SK-N-SH (cell line): Measurements from ENCODE around the gene FYB2. TPM values are rescaled to one million over a fixed set of nuclear protein-coding genes. Genes with fewer than 3 reads are reported as not detected.

Experiments used
- CTCF ChIA-PET: fragments of 300-600, 350-600 bp; formaldehyde crosslinking; extraction: SDS; loops from one replicate; lab custom pipeline; 2021; lab: Yijun Ruan, JAX
- POLR2A ChIA-PET: fragments of 350-600 bp; sonication (Branson Sonifier 250); formaldehyde crosslinking; extraction: SDS; loops from one replicate; lab custom pipeline; 2020; ENCODE audit warnings: antibody characterized with exemption, inconsistent platforms; lab: Yijun Ruan, JAX
- DNase-seq: peaks from one replicate; pipeline ENCODE4 v3.0.0; 2012
- H2AFZ ChIP-seq: fragments of 200-600 bp; sonication (generic); 2 replicates; pipeline ENCODE4 v1.8.1; 2016; ENCODE audit warnings: antibody characterized with exemption, mild to moderate bottlenecking, low read depth
- H3F3A ChIP-seq: fragments of 200-600 bp; sonication (generic); replicated peaks from 2 replicates; pipeline ENCODE3; 2016; ENCODE audit warnings: antibody characterized with exemption, mild to moderate bottlenecking; ENCODE audit not compliant: insufficient read depth
- H3K27ac ChIP-seq, 2 experiments: fragments of 200-500 bp in 1 of 2; fragments of 200-600 bp in 1 of 2; sonication (Bioruptor generic) in 1 of 2; sonication (generic), shearing (Covaris generic) in 1 of 2; 2 replicates each; pipeline versions ENCODE4 v1.5.1 to v1.6.1; 2014 to 2016; ENCODE audit warnings: low read depth in 2 of 2, inconsistent platforms in 1 of 2, low read length in 1 of 2, mild to moderate bottlenecking in 1 of 2, mixed read lengths in 1 of 2
- H3K27me3 ChIP-seq: fragments of 200-600 bp; sonication (generic), shearing (Covaris generic); 2 replicates; pipeline ENCODE4 v1.6.1; 2016; ENCODE audit warnings: mixed run types; ENCODE audit not compliant: insufficient read depth
- H3K36me3 ChIP-seq, 2 experiments: fragments of 200-500 bp in 1 of 2; fragments of 200-600 bp in 1 of 2; sonication (Bioruptor generic) in 1 of 2; sonication (generic) in 1 of 2; replicated peaks in 1 of 2; 2 replicates each; pipeline versions ENCODE3 to v1.5.1; 2014 to 2016; ENCODE audit warnings: low read length in 1 of 2, mild to moderate bottlenecking in 1 of 2; ENCODE audit not compliant: insufficient read depth in 2 of 2, control insufficient read depth in 1 of 2
- H3K4me1 ChIP-seq, 2 experiments: fragments of 200-500 bp in 1 of 2; fragments of 200-600 bp in 1 of 2; sonication (Bioruptor generic) in 1 of 2; sonication (generic), shearing (Covaris generic) in 1 of 2; 2 replicates each; pipeline versions ENCODE4 v1.5.1 to v1.6.1; 2014 to 2016; ENCODE audit warnings: low read depth in 1 of 2, low read length in 1 of 2, mixed run types in 1 of 2; ENCODE audit not compliant: insufficient read depth in 2 of 2, control insufficient read depth in 1 of 2
- H3K4me2 ChIP-seq: fragments of 200-600 bp; sonication (generic), shearing (Covaris generic); 2 replicates; pipeline ENCODE4 v1.6.1; 2017; ENCODE audit warnings: mixed run types
- H3K4me3 ChIP-seq, 2 experiments: fragments of 200-500 bp in 1 of 2; fragments of 200-600 bp in 1 of 2; sonication (Bioruptor generic) in 1 of 2; sonication (generic), shearing (Covaris generic) in 1 of 2; 2 replicates each; pipeline versions ENCODE4 v1.5.1 to v1.8.1; 2014 to 2016; ENCODE audit warnings: low read depth in 2 of 2, inconsistent platforms in 1 of 2, low read length in 1 of 2, mild to moderate bottlenecking in 1 of 2, mixed read lengths in 1 of 2, moderate library complexity in 1 of 2
- H3K79me2 ChIP-seq: fragments of 200-600 bp; sonication (generic); 2 replicates; pipeline ENCODE4 v1.8.1; 2017; ENCODE audit warnings: mild to moderate bottlenecking; ENCODE audit not compliant: insufficient read depth
- H3K9ac ChIP-seq: fragments of 200-600 bp; sonication (generic); 2 replicates; pipeline ENCODE4 v1.6.1; 2017; ENCODE audit warnings: mixed run types
- H3K9me2 ChIP-seq: fragments of 200-600 bp; sonication (generic); 2 replicates; pipeline ENCODE4 v1.6.1; 2017; ENCODE audit warnings: mixed run types
- H3K9me3 ChIP-seq: fragments of 200-600 bp; sonication (generic); 2 replicates; pipeline ENCODE4 v1.6.1; 2017; ENCODE audit warnings: mixed run types, mild to moderate bottlenecking, moderate library complexity
- H4K20me1 ChIP-seq: fragments of 200-600 bp; sonication (generic); 2 replicates; pipeline ENCODE4 v1.6.1; 2017; ENCODE audit warnings: mild to moderate bottlenecking, mixed run types; ENCODE audit not compliant: insufficient read depth
- CHD2 ChIP-seq: fragments of 150-350 bp; IDR thresholded peaks from 2 replicates; pipeline ENCODE4 v1.6.1; 2018; ENCODE audit warnings: low read length; ENCODE audit not compliant: partially characterized antibody
- CTCF ChIP-seq: fragments of 200-600 bp; sonication (generic); IDR thresholded peaks from 2 replicates; pipeline ENCODE4 v1.6.1; 2017; ENCODE audit warnings: antibody characterized with exemption, mild to moderate bottlenecking, moderate library complexity
- FOXM1 ChIP-seq: IDR thresholded peaks from 2 replicates; pipeline ENCODE4 v1.4.0; 2012; ENCODE audit warnings: low read depth, mild to moderate bottlenecking
- GATA2 ChIP-seq: sonication (generic); formaldehyde crosslinking; IDR thresholded peaks from 2 replicates; pipeline ENCODE4 v1.5.0; 2020; ENCODE audit warnings: mild to moderate bottlenecking, missing genetic modification reagents
- JUND ChIP-seq: IDR thresholded peaks from 2 replicates; pipeline ENCODE4 v1.4.0; 2012
- MXI1 ChIP-seq: IDR thresholded peaks from 2 replicates; pipeline ENCODE4 v1.6.1; 2012; ENCODE audit warnings: mild to moderate bottlenecking, low read depth, low read length, improper control_type of control experiment
- NFIC ChIP-seq: IDR thresholded peaks from 2 replicates; pipeline ENCODE4 v1.4.0; 2012; ENCODE audit warnings: borderline replicate concordance
- RAD21 ChIP-seq: IDR thresholded peaks from 2 replicates; pipeline ENCODE4 v1.6.1; 2012; ENCODE audit warnings: mild to moderate bottlenecking, low read length
- RCOR1 ChIP-seq: fragments of 150-350 bp; IDR thresholded peaks from 2 replicates; pipeline ENCODE4 v1.6.1; 2017; ENCODE audit warnings: antibody characterized with exemption, low read length
- SMC3 ChIP-seq: IDR thresholded peaks from 2 replicates; pipeline ENCODE4 v1.6.1; 2012; ENCODE audit warnings: low read depth, low read length, improper control_type of control experiment
- TAF1 ChIP-seq: IDR thresholded peaks from 2 replicates; pipeline ENCODE4 v1.6.1; 2012; ENCODE audit warnings: low read depth, mild to moderate bottlenecking, low read length, moderate library complexity, borderline replicate concordance
- TEAD4 ChIP-seq: IDR thresholded peaks from 2 replicates; pipeline ENCODE4 v1.4.0; 2012; ENCODE audit warnings: mild to moderate bottlenecking, borderline replicate concordance; ENCODE audit not compliant: insufficient read depth
- whole genome bisulfite sequencing: methylation state at CpG from one replicate; pipeline ENCODE4 v1.1.6; 2017; ENCODE audit warnings: low lambda C conversion rate; 5-methylcytosine and 5-hydroxymethylcytosine counted together
- polyA plus RNA-seq, 3 experiments: library from polyadenylated mRNA; depleted of rRNA; stranded (reverse); fragments of >200 nt; gene quantifications; 2 replicates each; pipeline ENCODE4 v1.2.3, GENCODE V29; 2012
- TF ChIP-seq, protein P1 (sequence below): IDR thresholded peaks from 2 replicates; pipeline ENCODE4 v1.4.0; 2012; ENCODE audit warnings: low read depth
- TF ChIP-seq, protein P2 (sequence below): fragments of 150-350 bp; IDR thresholded peaks from 2 replicates; pipeline ENCODE4 v1.6.1; 2017; ENCODE audit warnings: antibody characterized with exemption, low read length, low read depth, borderline replicate concordance
- TF ChIP-seq, protein P3 (sequence below): IDR thresholded peaks from 2 replicates; pipeline ENCODE4; 2012
- TF ChIP-seq, protein P4 (sequence below): IDR thresholded peaks from 2 replicates; pipeline ENCODE4 v1.6.1; 2012; ENCODE audit warnings: mild to moderate bottlenecking, low read depth, low read length, moderate library complexity

Gene FYB2
- polyA plus RNA-seq, 1 of the 3 experiments (the other 2 are of a cell fraction), result not detected

- H4K20me1 ChIP-seq, result no peaks in the 10 kb centered on the region
- no peaks in the 10 kb centered on the region for H3K79me2 ChIP-seq
- no peaks in the 10 kb centered on the region for H3K36me3 ChIP-seq
- H3K9me2 ChIP-seq, result no peaks in the 10 kb centered on the region
- H3K27ac ChIP-seq, result no peak overlapping the region
- no peak overlapping the region for H3K9ac ChIP-seq
- H3K4me2 ChIP-seq, result no peak overlapping the region
- no peaks in the 10 kb centered on the region for H3F3A ChIP-seq
- no peaks in the 10 kb centered on the region for H3K4me1 ChIP-seq
- ChIA-PET CTCF (no interaction called here), POLR2A (no interaction called here)
- H3K9me3 ChIP-seq, result no peaks in the 10 kb centered on the region
- no peaks in the 10 kb centered on the region for H3K27me3 ChIP-seq
- 71% methylated on average over 3 of the region's 3 CpGs for WGBS
- H3K4me3 ChIP-seq, result no peak overlapping the region
- TF ChIP-seq TEAD4 (no peak), CHD2 (no peak), GATA2 (CRISPR knock-in tag) (no peak), RCOR1 (no peak), FOXM1 (no peak), JUND (no peak), NFIC (no peak), CTCF (no peak), TAF1 (no peak), SMC3 (no peak), MXI1 (no peak), RAD21 (no peak)
- TF ChIP-seq, protein P1, sequence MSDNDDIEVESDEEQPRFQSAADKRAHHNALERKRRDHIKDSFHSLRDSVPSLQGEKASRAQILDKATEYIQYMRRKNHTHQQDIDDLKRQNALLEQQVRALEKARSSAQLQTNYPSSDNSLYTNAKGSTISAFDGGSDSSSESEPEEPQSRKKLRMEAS, result no peak
- TF ChIP-seq, protein P2, sequence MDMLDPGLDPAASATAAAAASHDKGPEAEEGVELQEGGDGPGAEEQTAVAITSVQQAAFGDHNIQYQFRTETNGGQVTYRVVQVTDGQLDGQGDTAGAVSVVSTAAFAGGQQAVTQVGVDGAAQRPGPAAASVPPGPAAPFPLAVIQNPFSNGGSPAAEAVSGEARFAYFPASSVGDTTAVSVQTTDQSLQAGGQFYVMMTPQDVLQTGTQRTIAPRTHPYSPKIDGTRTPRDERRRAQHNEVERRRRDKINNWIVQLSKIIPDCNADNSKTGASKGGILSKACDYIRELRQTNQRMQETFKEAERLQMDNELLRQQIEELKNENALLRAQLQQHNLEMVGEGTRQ, result no peak
- TF ChIP-seq, protein P3, sequence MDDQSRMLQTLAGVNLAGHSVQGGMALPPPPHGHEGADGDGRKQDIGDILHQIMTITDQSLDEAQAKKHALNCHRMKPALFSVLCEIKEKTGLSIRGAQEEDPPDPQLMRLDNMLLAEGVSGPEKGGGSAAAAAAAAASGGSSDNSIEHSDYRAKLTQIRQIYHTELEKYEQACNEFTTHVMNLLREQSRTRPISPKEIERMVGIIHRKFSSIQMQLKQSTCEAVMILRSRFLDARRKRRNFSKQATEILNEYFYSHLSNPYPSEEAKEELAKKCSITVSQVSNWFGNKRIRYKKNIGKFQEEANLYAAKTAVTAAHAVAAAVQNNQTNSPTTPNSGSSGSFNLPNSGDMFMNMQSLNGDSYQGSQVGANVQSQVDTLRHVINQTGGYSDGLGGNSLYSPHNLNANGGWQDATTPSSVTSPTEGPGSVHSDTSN, result no peak
- TF ChIP-seq, protein P4, sequence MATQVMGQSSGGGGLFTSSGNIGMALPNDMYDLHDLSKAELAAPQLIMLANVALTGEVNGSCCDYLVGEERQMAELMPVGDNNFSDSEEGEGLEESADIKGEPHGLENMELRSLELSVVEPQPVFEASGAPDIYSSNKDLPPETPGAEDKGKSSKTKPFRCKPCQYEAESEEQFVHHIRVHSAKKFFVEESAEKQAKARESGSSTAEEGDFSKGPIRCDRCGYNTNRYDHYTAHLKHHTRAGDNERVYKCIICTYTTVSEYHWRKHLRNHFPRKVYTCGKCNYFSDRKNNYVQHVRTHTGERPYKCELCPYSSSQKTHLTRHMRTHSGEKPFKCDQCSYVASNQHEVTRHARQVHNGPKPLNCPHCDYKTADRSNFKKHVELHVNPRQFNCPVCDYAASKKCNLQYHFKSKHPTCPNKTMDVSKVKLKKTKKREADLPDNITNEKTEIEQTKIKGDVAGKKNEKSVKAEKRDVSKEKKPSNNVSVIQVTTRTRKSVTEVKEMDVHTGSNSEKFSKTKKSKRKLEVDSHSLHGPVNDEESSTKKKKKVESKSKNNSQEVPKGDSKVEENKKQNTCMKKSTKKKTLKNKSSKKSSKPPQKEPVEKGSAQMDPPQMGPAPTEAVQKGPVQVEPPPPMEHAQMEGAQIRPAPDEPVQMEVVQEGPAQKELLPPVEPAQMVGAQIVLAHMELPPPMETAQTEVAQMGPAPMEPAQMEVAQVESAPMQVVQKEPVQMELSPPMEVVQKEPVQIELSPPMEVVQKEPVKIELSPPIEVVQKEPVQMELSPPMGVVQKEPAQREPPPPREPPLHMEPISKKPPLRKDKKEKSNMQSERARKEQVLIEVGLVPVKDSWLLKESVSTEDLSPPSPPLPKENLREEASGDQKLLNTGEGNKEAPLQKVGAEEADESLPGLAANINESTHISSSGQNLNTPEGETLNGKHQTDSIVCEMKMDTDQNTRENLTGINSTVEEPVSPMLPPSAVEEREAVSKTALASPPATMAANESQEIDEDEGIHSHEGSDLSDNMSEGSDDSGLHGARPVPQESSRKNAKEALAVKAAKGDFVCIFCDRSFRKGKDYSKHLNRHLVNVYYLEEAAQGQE, result no peak
- DNase-seq, result no peak
- no peak overlapping the region for H2AFZ ChIP-seq
These were observed 39.0 kb downstream of the FYB2 start for GRCh38 chr1:56780128-56780750.
